GM12878 (cell line): Measurements from ENCODE around the gene CLSTN2.

Source experiments
- BRCA1 ChIP-seq: IDR thresholded peaks from 2 replicates; pipeline ENCODE4 v1.6.1; 2011; ENCODE audit warnings: low read depth, low read length, improper control_type of control experiment
- CBFB ChIP-seq: IDR thresholded peaks from 2 replicates; pipeline ENCODE4 v1.6.1; 2016; ENCODE audit warnings: antibody characterized with exemption, low read depth
- CEBPB ChIP-seq, 2 experiments: fragments of 150-350 bp in 1 of 2; IDR thresholded peaks; 2 replicates each; pipeline ENCODE4 v1.6.1; 2012 to 2014; ENCODE audit warnings: low read depth in 2 of 2, low read length in 2 of 2, borderline replicate concordance in 1 of 2, inconsistent platforms in 1 of 2
- EP300 ChIP-seq, 2 experiments: fragments of 150-350 bp in 1 of 2; IDR thresholded peaks; 2 replicates each; pipeline ENCODE4 v1.6.1; 2011 to 2012; ENCODE audit warnings: low read depth in 2 of 2, low read length in 2 of 2, borderline replicate concordance in 1 of 2, improper control_type of control experiment in 1 of 2, inconsistent platforms in 1 of 2; ENCODE audit not compliant: control insufficient read depth in 1 of 2
- NRF1 ChIP-seq: conservative IDR thresholded peaks from 2 replicates; pipeline ENCODE4 v1.6.1; 2011; ENCODE audit warnings: mild to moderate bottlenecking, low read depth, low read length, improper control_type of control experiment
- POLR2A ChIP-seq: IDR thresholded peaks from 2 replicates; pipeline ENCODE4 v1.6.1; 2011; ENCODE audit warnings: low read depth, mild to moderate bottlenecking, low read length
- POU2F2 ChIP-seq: IDR thresholded peaks from 3 replicates; pipeline ENCODE4 v1.6.1; 2011; ENCODE audit warnings: low read depth, mild to moderate bottlenecking, low read length, borderline replicate concordance
- RCOR1 ChIP-seq: conservative IDR thresholded peaks from 2 replicates; pipeline ENCODE4 v1.6.1; 2012; ENCODE audit warnings: low read depth, low read length, improper control_type of control experiment
- SMAD1 ChIP-seq: fragments of 450-650 bp; IDR thresholded peaks from 2 replicates; pipeline ENCODE4 v1.6.1; 2018; ENCODE audit warnings: mild to moderate bottlenecking, low read depth; ENCODE audit not compliant: partially characterized antibody
- ZNF622 ChIP-seq: fragments of 450-650 bp; IDR thresholded peaks from 2 replicates; pipeline ENCODE4 v1.6.1; 2017; ENCODE audit warnings: mild to moderate bottlenecking, inconsistent platforms
- TF ChIP-seq, protein P1 (sequence below): IDR thresholded peaks from 2 replicates; pipeline ENCODE4 v1.6.1; 2012; ENCODE audit warnings: low read depth, low read length, improper control_type of control experiment
- TF ChIP-seq, protein P2 (sequence below), 3 experiments: IDR thresholded peaks in 2 of 3; conservative IDR thresholded peaks in 1 of 3; 2 replicates each; pipeline ENCODE4 v1.5.1; 2011; ENCODE audit warnings: low read depth in 3 of 3, low read length in 3 of 3, mild to moderate bottlenecking in 3 of 3, control low read depth in 2 of 3, moderate library complexity in 2 of 3, inconsistent platforms in 1 of 3, mixed read lengths in 1 of 3; ENCODE audit not compliant: control insufficient read depth in 2 of 3, insufficient read depth in 1 of 3; ENCODE audit errors: extremely low read depth in 1 of 3

DNA sequence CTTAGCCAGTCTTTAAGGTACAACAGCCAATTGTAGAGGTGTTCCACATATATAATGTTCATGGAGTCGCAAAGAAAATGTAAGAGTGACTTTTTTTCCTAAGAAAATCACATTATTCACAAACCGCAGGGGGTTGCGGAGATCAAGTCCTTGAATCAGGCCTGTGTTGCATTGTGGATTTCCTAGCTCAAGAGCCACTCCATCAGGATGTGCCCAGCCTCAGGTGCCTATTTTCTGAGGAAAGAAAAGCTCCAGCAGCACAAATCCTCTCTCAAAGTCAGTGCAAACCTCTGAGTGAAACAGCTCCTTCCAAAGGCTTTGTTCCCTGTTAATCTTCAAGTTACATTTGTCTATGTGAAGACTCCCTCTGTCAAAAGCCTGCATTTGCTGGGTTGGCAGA lies 349.4 kb downstream of the CLSTN2 start:
- TF ChIP-seq RCOR1 (no peak), NRF1 (no peak), POLR2A (no peak), CBFB (no peak), EP300 (IDR thresholded peaks at IDR 0.05; ENCODE audit: borderline replicate concordance in 1 of 2, control insufficient read depth in 1 of 2, low read depth in 2 of 2, low read length in 2 of 2) (no peak), POU2F2 (no peak), SMAD1 (no peak), CEBPB (IDR thresholded peaks at IDR 0.05; ENCODE audit: borderline replicate concordance in 1 of 2, low read depth in 2 of 2, low read length in 2 of 2) (no peak), ZNF622 (no peak), BRCA1 (no peak)
- TF ChIP-seq, protein P1, sequence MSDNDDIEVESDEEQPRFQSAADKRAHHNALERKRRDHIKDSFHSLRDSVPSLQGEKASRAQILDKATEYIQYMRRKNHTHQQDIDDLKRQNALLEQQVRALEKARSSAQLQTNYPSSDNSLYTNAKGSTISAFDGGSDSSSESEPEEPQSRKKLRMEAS = no peak
- TF ChIP-seq, protein P2, sequence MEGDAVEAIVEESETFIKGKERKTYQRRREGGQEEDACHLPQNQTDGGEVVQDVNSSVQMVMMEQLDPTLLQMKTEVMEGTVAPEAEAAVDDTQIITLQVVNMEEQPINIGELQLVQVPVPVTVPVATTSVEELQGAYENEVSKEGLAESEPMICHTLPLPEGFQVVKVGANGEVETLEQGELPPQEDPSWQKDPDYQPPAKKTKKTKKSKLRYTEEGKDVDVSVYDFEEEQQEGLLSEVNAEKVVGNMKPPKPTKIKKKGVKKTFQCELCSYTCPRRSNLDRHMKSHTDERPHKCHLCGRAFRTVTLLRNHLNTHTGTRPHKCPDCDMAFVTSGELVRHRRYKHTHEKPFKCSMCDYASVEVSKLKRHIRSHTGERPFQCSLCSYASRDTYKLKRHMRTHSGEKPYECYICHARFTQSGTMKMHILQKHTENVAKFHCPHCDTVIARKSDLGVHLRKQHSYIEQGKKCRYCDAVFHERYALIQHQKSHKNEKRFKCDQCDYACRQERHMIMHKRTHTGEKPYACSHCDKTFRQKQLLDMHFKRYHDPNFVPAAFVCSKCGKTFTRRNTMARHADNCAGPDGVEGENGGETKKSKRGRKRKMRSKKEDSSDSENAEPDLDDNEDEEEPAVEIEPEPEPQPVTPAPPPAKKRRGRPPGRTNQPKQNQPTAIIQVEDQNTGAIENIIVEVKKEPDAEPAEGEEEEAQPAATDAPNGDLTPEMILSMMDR (IDR thresholded peaks at IDR 0.05 in 2 of 3, conservative IDR thresholded peaks at IDR 0.05 in 1 of 3; ENCODE audit: control insufficient read depth in 2 of 3, extremely low read depth in 1 of 3, insufficient read depth in 1 of 3, low read depth in 3 of 3, low read length in 3 of 3) = no peak
